HepG2 (cell line): ENCODE measurements around the gene CSN3. TPM values are rescaled to one million over a fixed set of nuclear protein-coding genes. Genes with fewer than 3 reads are reported as not detected.
A peak's percentile ranks its signal among the peaks of the same experiment; 100 is the strongest.

Experiments used
- ATAC-seq: fragments of 200-7000 bp; cut with Tn5 transposase; 3 replicates; pipeline ENCODE4 v1.9.1; 2020; ENCODE audit warnings: mild to moderate bottlenecking, moderate library complexity
- BruUV-seq: library from RNA; stranded (reverse); fragments of 400-500 nt; replicated peaks from 2 replicates; lab custom pipeline; 2021; lab: Mats Ljungman, UMichigan
- CTCF ChIA-PET: fragments of 300-600 bp; formaldehyde crosslinking; extraction: SDS; loops from one replicate; lab custom pipeline; 2021; ENCODE audit warnings: low total read pairs, inconsistent platforms, low intra/inter-chr PET ratio; lab: Yijun Ruan, JAX
- POLR2A ChIA-PET: fragments of 350-600 bp; sonication (Branson Sonifier 250); formaldehyde crosslinking; loops from one replicate; lab custom pipeline; 2020; ENCODE audit warnings: antibody characterized with exemption, inconsistent platforms; lab: Yijun Ruan, JAX
- DNase-seq: peaks from one replicate; pipeline ENCODE4 v3.0.0-alpha.2; 2015; ENCODE audit warnings: low spot score
- FAIRE-seq: peaks from 3 replicates; lab custom pipeline; 2011; peaks lifted over from hg19 to GRCh38; lab: Jason Lieb, UNC
- H2AFZ ChIP-seq: one replicate; pipeline ENCODE4 v1.6.1; 2011; ENCODE audit warnings: low read length, inconsistent platforms
- H3K27ac ChIP-seq: fragments of 300-600 bp; 3 replicates; pipeline ENCODE4 v1.8.0; 2011; ENCODE audit warnings: mixed run types, mild to moderate bottlenecking, mixed read lengths, low read length, inconsistent platforms; ENCODE audit not compliant: insufficient read depth; ENCODE audit errors: extremely low read length
- H3K27me3 ChIP-seq, 2 experiments: fragments of 200-600 bp in 1 of 2; 2 replicates in 1 of 2; 3 replicates in 1 of 2; pipeline versions ENCODE4 v1.6.0 to v1.8.0; 2011; ENCODE audit warnings: low read length in 2 of 2, mild to moderate bottlenecking in 2 of 2, moderate library complexity in 2 of 2, inconsistent platforms in 1 of 2; ENCODE audit not compliant: insufficient read depth in 2 of 2, control insufficient read depth in 1 of 2
- H3K36me3 ChIP-seq, 2 experiments: fragments of 200-600 bp in 1 of 2; replicated peaks in 1 of 2; 2 replicates in 1 of 2; 3 replicates in 1 of 2; pipeline versions ENCODE4 v1.5.1 to v1.8.0; 2011; ENCODE audit warnings: low read length in 2 of 2, inconsistent platforms in 1 of 2; ENCODE audit not compliant: insufficient read depth in 2 of 2, control insufficient read depth in 1 of 2
- H3K4me1 ChIP-seq: 2 replicates; pipeline ENCODE4 v1.5.1; 2012; ENCODE audit warnings: low read length, inconsistent platforms; ENCODE audit not compliant: insufficient read depth
- H3K4me2 ChIP-seq: 2 replicates; pipeline ENCODE4 v1.6.0; 2011; ENCODE audit warnings: low read depth, low read length, inconsistent platforms
- H3K4me3 ChIP-seq, 3 experiments: fragments of 200-600 bp in 1 of 3; sonication (generic), shearing (Covaris generic) in 1 of 3; replicated peaks in 1 of 3; 2 replicates each; pipeline ENCODE4 v1.5.1; 2011 to 2016; ENCODE audit warnings: low read length in 3 of 3, inconsistent platforms in 2 of 3, low read depth in 2 of 3, mild to moderate bottlenecking in 2 of 3, control low read depth in 1 of 3, mixed read lengths in 1 of 3; ENCODE audit not compliant: insufficient read depth in 1 of 3
- H3K79me2 ChIP-seq: one replicate; pipeline ENCODE4 v1.6.1; 2011; ENCODE audit warnings: low read length, inconsistent platforms; ENCODE audit not compliant: insufficient read depth
- H3K9ac ChIP-seq: 2 replicates; pipeline ENCODE4 v1.6.0; 2011; ENCODE audit warnings: mild to moderate bottlenecking, low read depth, low read length, inconsistent platforms; ENCODE audit not compliant: insufficient read depth
- H3K9me3 ChIP-seq: 2 replicates; pipeline ENCODE4 v1.5.1; 2012; ENCODE audit warnings: mild to moderate bottlenecking, low read length
- H4K20me1 ChIP-seq: 2 replicates; pipeline ENCODE4 v1.6.0; 2011; ENCODE audit warnings: inconsistent platforms, mild to moderate bottlenecking, low read length, moderate library complexity; ENCODE audit not compliant: insufficient read depth
- DMAP1 ChIP-seq: IDR thresholded peaks from 2 replicates; pipeline ENCODE4 v1.6.1; 2016
- EP300 ChIP-seq, 3 experiments: sonication (generic) in 1 of 3; formaldehyde crosslinking in 1 of 3; IDR thresholded peaks; 2 replicates each; pipeline versions ENCODE4 v1.5.1 to v1.6.1; 2011 to 2020; ENCODE audit warnings: low read depth in 2 of 3, low read length in 2 of 3, borderline replicate concordance in 1 of 3, improper control_type of control experiment in 1 of 3, mild to moderate bottlenecking in 1 of 3, missing genetic modification reagents in 1 of 3, moderate library complexity in 1 of 3
- FOXK1 ChIP-seq: sonication (generic); formaldehyde crosslinking; IDR thresholded peaks from 2 replicates; pipeline ENCODE4 v1.4.0; 2020; ENCODE audit warnings: low read depth, missing genetic modification reagents, borderline replicate concordance
- GTF2F1 ChIP-seq: fragments of 150-350 bp; IDR thresholded peaks from 2 replicates; pipeline ENCODE4 v1.6.1; 2014; ENCODE audit warnings: low read length
- HNF4G ChIP-seq, 2 experiments: sonication (generic) in 1 of 2; formaldehyde crosslinking in 1 of 2; IDR thresholded peaks; 2 replicates each; pipeline versions ENCODE4 v1.4.0 to v1.6.1; 2011 to 2020; ENCODE audit warnings: borderline replicate concordance in 2 of 2, low read depth in 2 of 2, mild to moderate bottlenecking in 2 of 2, low read length in 1 of 2, missing genetic modification reagents in 1 of 2, moderate library complexity in 1 of 2
- KDM4B ChIP-seq: sonication (generic); formaldehyde crosslinking; IDR thresholded peaks from 2 replicates; pipeline ENCODE4 v1.4.0; 2020; ENCODE audit warnings: missing genetic modification reagents
- MAFG ChIP-seq: sonication (generic); formaldehyde crosslinking; IDR thresholded peaks from 2 replicates; pipeline ENCODE4 v1.5.1; 2020; ENCODE audit warnings: mild to moderate bottlenecking, missing genetic modification reagents
- NR3C1 ChIP-seq: sonication (generic); formaldehyde crosslinking; IDR thresholded peaks from 2 replicates; pipeline ENCODE4 v1.4.0; 2020; ENCODE audit warnings: missing genetic modification reagents
- SOX13 ChIP-seq, 3 experiments: fragments of 450-650 bp in 1 of 3; sonication (generic) in 1 of 3; formaldehyde crosslinking in 1 of 3; IDR thresholded peaks in 2 of 3; conservative IDR thresholded peaks in 1 of 3; 2 replicates each; pipeline versions ENCODE4 v1.5.0 to v1.6.1; 2016 to 2020; ENCODE audit warnings: antibody characterized with exemption in 1 of 3, mild to moderate bottlenecking in 1 of 3, missing compliant biosample characterization in 1 of 3, missing genetic modification reagents in 1 of 3, moderate library complexity in 1 of 3
- SRSF9 ChIP-seq: fragments of 200-400 bp; formaldehyde crosslinking; IDR thresholded peaks from 2 replicates; pipeline ENCODE4 v1.6.1; 2018; ENCODE audit warnings: borderline replicate concordance, mild to moderate bottlenecking, low read depth, low read length; ENCODE audit not compliant: insufficient read depth, poor library complexity, severe bottlenecking
- TAF15 ChIP-seq: fragments of 200-400 bp; formaldehyde crosslinking; IDR thresholded peaks from one replicate; pipeline ENCODE4 v1.6.1; 2018; ENCODE audit warnings: mild to moderate bottlenecking, low read depth, low read length; ENCODE audit not compliant: poor library complexity, severe bottlenecking
- ZNF205 ChIP-seq: IDR thresholded peaks from 2 replicates; pipeline ENCODE4 v1.6.1; 2018; ENCODE audit warnings: missing biosample characterization, missing genetic modification reagents
- ZNF263 ChIP-seq: sonication (generic); formaldehyde crosslinking; IDR thresholded peaks from 2 replicates; pipeline ENCODE4 v1.4.0; 2020; ENCODE audit warnings: missing genetic modification reagents
- ZNF547 ChIP-seq: sonication (generic); formaldehyde crosslinking; IDR thresholded peaks from 2 replicates; pipeline ENCODE4 v1.5.1; 2020; ENCODE audit warnings: mild to moderate bottlenecking, missing genetic modification reagents
- ZNF883 ChIP-seq: sonication (generic); formaldehyde crosslinking; IDR thresholded peaks from 2 replicates; pipeline ENCODE4 v1.5.1; 2020; ENCODE audit warnings: mild to moderate bottlenecking, missing genetic modification reagents; ENCODE audit errors: not compliant biosample characterization
- WGBS: methylation state at CpG from one replicate; pipeline ENCODE4 v1.1.6; 2017; ENCODE audit warnings: low lambda C conversion rate; 5-methylcytosine and 5-hydroxymethylcytosine counted together
- in situ Hi-C: cut with HindIII; loops from 2 replicates; pipeline ENCODE4 v1.10.0; 2017; ENCODE audit warnings: low pct_unique_long_range_greater_than_20kb; ENCODE audit not compliant: extremely low pct_ligation_motif_present
- intact Hi-C: fragments of 100-400 bp; cut with micrococcal nuclease; formaldehyde crosslinking; loops from one replicate; pipeline ENCODE4 v1.10.0; 2022; ENCODE audit not compliant: unreplicated experiment
- polyA plus RNA-seq, 8 experiments: library from polyadenylated mRNA; depleted of rRNA in 3 of 8; stranded (reverse) in 7 of 8; unstranded in 1 of 8; fragments of >200 nt; fragmentation: Illumina TruSeq in 4 of 8; extraction: Trizol in 4 of 8; gene quantifications; 2 replicates each; pipeline versions ENCODE4 v1.2.1 to v1.2.3, GENCODE V29; 2011 to 2016; ENCODE audit warnings: low read depth in 4 of 8, missing spikeins in 1 of 8, mixed read lengths in 1 of 8; ENCODE audit not compliant: insufficient read depth in 1 of 8
- total RNA-seq, 5 experiments: library from RNA; depleted of rRNA; stranded (reverse); fragments of >200 nt; fragmentation: Illumina TruSeq; extraction: Trizol; gene quantifications; 2 replicates each; pipeline ENCODE4 v1.2.3, GENCODE V29; 2016; ENCODE audit warnings: low read depth in 1 of 5
- TF ChIP-seq, protein P1 (sequence below), 2 experiments: sonication (generic) in 1 of 2; formaldehyde crosslinking in 1 of 2; IDR thresholded peaks; 2 replicates each; pipeline versions ENCODE4 v1.6.1 to v1.9.0; 2014 to 2022; ENCODE audit warnings: antibody characterized with exemption in 1 of 2, borderline replicate concordance in 1 of 2, inconsistent platforms in 1 of 2, low read depth in 1 of 2, missing genetic modification reagents in 1 of 2

Gene CSN3
- total and polyA plus RNA-seq, 2 of the 13 experiments (the other 11 are each of a cell fraction or from before 2014, with no cell fraction given), result not detected

DNA sequence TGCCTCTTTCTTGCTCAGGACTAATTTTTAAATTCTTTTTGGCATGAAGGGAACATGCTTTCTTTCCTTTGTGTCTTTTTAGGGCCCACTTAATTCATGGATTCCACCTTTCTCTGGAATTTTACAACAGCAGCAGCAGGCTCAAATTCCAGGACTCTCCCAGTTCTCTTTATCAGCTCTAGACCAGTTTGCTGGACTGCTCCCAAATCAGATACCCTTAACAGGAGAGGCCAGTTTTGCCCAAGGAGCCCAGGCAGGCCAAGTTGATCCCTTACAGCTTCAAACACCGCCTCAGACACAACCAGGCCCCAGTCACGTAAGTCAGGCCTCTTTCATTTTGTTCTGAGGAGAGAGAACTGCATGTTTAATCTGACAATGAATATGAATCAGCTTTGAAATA is 44.6 kb upstream of the CSN3 start (continued):
- no peak for TF ChIP-seq KDM4B (CRISPR knock-in tag)

DNA sequence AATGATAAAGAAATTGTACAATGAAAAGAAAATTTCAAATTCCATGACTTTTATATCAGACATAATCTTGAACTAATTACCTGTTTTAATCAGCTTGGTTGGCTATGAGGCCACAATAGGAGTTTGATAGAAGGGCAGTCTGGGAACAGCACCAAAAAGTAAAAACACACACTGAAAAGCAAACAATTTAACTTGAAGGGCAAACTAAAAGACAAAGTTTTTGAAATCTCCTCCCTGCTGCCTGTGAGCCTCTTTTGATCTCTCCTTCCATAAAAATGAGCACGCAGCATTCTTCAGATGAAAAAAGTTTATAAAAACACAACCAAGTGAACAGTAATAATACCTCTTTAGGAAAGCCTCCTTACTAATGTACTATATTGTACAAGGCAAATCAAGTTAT is 38.8 kb upstream of the CSN3 start:
- H3K36me3 ChIP-seq, result no peaks in the 10 kb centered on the region
- POLR2A ChIA-PET, result no interaction called here
- H3K27me3 ChIP-seq, result no peaks in the 10 kb centered on the region; a peak in 1 of 5 replicates
- no peak overlapping the region for H3K4me3 ChIP-seq
- ATAC-seq, result peak; percentile 48; the same call in 1 of the 3 replicates
- FAIRE-seq, result peak; percentile 49
- no peaks in the 10 kb centered on the region for H3K79me2 ChIP-seq
- H2AFZ ChIP-seq, result no peak overlapping the region
- DNase-seq, result peak; percentile 75
- 3% methylated on average over 1 of the region's 1 CpG for WGBS
- H3K27ac ChIP-seq, result peak overlapping the region; percentile 39
- intact Hi-C loops, result no loop called here
- H3K4me1 ChIP-seq, result peaks cover 59% of the 10 kb centered on the region
- no peaks in the 10 kb centered on the region for H4K20me1 ChIP-seq
- CTCF ChIA-PET, result no interaction called here
- no peaks in the 10 kb centered on the region; the same call in 1 of the 2 replicates for H3K9me3 ChIP-seq
- H3K4me2 ChIP-seq, result peak overlapping the region; percentile 11; the same call in 1 of the 2 replicates
- no TSS peak for BruUV-seq
- H3K9ac ChIP-seq, result no peak overlapping the region
- in situ Hi-C loops, result no loop called here
- no peak for TF ChIP-seq ZNF263 (CRISPR knock-in tag)
- no peak for TF ChIP-seq ZNF883 (CRISPR knock-in tag)
- no peak for TF ChIP-seq FOXK1 (CRISPR knock-in tag)
- no peak for TF ChIP-seq TAF15
- peak in 1 of 2 experiments; percentile 70; a peak in 2 of 4 replicates for TF ChIP-seq EP300 (IDR thresholded peaks at IDR 0.05; ENCODE audit: low read depth in 2 of 2, low read length in 2 of 2)
- no peak for TF ChIP-seq EP300 (CRISPR knock-in tag; IDR thresholded peaks at IDR 0.05; ENCODE audit: borderline replicate concordance)
- TF ChIP-seq ZNF547 (CRISPR knock-in tag), result no peak
- TF ChIP-seq MAFG (CRISPR knock-in tag), result no peak
- no peak for TF ChIP-seq SOX13 (IDR thresholded peaks at IDR 0.05)
- peak in 1 of 2 experiments; percentile 75; a peak in 2 of 4 replicates for TF ChIP-seq SOX13 (CRISPR knock-in tag; conservative IDR thresholded peaks at IDR 0.05 in 1 of 2, IDR thresholded peaks at IDR 0.05 in 1 of 2)
- TF ChIP-seq SRSF9, result no peak
- TF ChIP-seq DMAP1 (CRISPR knock-in tag), result no peak
- no peak for TF ChIP-seq HNF4G (IDR thresholded peaks at IDR 0.05; ENCODE audit: borderline replicate concordance, low read depth, low read length)
- TF ChIP-seq HNF4G (CRISPR knock-in tag; IDR thresholded peaks at IDR 0.05; ENCODE audit: borderline replicate concordance, low read depth), result no peak
- TF ChIP-seq ZNF205, result no peak
- TF ChIP-seq, protein P1, sequence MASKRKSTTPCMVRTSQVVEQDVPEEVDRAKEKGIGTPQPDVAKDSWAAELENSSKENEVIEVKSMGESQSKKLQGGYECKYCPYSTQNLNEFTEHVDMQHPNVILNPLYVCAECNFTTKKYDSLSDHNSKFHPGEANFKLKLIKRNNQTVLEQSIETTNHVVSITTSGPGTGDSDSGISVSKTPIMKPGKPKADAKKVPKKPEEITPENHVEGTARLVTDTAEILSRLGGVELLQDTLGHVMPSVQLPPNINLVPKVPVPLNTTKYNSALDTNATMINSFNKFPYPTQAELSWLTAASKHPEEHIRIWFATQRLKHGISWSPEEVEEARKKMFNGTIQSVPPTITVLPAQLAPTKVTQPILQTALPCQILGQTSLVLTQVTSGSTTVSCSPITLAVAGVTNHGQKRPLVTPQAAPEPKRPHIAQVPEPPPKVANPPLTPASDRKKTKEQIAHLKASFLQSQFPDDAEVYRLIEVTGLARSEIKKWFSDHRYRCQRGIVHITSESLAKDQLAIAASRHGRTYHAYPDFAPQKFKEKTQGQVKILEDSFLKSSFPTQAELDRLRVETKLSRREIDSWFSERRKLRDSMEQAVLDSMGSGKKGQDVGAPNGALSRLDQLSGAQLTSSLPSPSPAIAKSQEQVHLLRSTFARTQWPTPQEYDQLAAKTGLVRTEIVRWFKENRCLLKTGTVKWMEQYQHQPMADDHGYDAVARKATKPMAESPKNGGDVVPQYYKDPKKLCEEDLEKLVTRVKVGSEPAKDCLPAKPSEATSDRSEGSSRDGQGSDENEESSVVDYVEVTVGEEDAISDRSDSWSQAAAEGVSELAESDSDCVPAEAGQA (IDR thresholded peaks at IDR 0.05; ENCODE audit: low read depth), result no peak
- TF ChIP-seq, protein P1 (CRISPR knock-in tag; IDR thresholded peaks at IDR 0.05; ENCODE audit: borderline replicate concordance), result no peak
- TF ChIP-seq NR3C1 (CRISPR knock-in tag), result no peak
- no peak for TF ChIP-seq GTF2F1
